AG10803 (cell line): ENCODE measurements around the gene AK1.

ENCODE experiments used
- DNase-seq: peaks from one replicate; pipeline ENCODE4 v3.0.0; 2010; ENCODE audit warnings: low read depth
- H3K4me3 ChIP-seq: 2 replicates; pipeline ENCODE4 v1.5.1; 2011; ENCODE audit warnings: mild to moderate bottlenecking, low read length, control low read depth
- TF ChIP-seq, protein P1 (sequence below): conservative IDR thresholded peaks from 2 replicates; pipeline ENCODE4 v1.5.1; 2011; ENCODE audit warnings: mild to moderate bottlenecking, low read length, control low read depth, inconsistent platforms

The AK1 gene

DNA sequence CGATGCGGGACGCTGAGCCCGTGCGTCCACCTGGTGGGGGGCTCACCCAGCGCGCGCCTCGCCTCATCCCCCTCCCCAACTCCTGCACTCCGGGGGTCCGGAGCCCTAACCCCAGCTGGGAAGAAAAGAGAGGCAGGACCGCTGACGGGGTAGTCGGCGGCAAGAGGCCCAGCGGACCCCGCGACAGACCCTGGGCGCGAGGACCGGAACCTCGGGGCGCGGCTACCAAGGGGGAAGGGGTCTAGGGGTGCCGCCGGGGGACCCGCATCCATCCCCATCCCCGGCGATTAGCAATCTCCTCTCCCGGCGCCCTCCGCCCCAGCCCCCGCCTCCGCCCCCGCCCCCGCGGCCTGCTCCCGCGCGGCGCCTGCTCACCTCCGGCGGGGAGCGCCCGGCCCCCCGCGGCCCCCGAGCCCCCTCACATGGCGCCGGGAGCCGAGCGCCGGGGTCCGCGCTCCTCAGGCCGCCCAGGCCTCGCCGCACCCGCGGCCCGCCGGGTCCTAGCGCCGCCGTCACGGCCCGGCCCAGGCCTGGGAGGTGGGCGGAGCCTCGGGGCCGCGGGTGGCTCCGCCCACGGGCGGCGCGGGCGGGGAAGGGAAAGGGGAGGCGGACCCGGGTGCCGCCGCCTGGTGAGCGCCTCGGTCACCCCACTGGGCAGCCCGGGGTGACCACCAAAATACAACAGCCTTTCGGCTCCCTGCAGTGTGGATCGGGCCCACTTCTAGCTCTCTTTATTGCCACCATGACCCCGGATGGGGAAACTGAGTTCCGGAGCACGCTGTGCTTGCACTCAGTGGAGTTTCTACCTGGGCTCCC is 21.9 kb upstream of the AK1 start, which contains the start of gene ST6GALNAC6:
Gene ST6GALNAC6 (minus strand): TSS at position 476 of the 816 bp plus-strand sequence. CDS start 1,622 bp downstream, outside the sequence.
- H3K4me3 ChIP-seq = peak within 1 kb of the TSS; percentile 92
- TF ChIP-seq, protein P1, sequence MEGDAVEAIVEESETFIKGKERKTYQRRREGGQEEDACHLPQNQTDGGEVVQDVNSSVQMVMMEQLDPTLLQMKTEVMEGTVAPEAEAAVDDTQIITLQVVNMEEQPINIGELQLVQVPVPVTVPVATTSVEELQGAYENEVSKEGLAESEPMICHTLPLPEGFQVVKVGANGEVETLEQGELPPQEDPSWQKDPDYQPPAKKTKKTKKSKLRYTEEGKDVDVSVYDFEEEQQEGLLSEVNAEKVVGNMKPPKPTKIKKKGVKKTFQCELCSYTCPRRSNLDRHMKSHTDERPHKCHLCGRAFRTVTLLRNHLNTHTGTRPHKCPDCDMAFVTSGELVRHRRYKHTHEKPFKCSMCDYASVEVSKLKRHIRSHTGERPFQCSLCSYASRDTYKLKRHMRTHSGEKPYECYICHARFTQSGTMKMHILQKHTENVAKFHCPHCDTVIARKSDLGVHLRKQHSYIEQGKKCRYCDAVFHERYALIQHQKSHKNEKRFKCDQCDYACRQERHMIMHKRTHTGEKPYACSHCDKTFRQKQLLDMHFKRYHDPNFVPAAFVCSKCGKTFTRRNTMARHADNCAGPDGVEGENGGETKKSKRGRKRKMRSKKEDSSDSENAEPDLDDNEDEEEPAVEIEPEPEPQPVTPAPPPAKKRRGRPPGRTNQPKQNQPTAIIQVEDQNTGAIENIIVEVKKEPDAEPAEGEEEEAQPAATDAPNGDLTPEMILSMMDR = no peak
- peak; percentile 82 for DNase-seq

DNA sequence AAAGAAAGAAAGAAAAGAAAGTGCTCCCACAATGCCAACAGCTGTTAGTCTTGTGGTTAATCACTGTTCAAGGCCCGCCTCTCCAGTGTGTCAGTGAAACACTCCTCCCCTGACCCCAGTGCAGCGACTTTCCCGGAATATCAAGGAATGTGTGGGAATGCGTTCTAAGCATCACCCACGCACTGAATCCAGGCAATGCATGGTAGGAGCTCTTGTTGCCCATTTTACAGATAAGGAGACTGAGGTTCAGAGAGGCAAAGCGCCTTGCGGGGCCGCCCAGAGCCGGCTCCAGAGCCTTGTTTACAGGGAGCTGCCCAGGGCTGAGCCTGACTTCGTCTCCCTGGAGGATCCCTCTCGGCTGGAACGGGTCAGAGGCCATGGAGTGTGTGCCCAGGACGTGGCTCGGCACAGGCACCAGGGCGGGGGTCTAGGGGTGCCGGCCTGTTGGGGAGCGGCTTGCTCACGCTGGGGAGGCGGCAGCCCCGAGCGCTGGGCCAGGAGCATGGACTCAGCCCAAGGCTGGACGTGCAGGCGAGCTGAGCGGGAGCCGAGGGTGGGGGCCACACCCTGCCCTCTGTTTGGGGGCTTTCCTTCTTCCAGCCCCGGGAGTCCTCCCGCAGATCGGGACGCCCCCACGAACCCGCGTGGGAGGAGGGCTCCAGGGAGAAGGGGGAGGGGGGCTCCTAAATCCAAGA is 21.1 kb upstream of the AK1 start:
- DNase-seq = peak; percentile 95
- TF ChIP-seq, protein P1 = no peak
- H3K4me3 ChIP-seq = peak overlapping the region; percentile 92

DNA sequence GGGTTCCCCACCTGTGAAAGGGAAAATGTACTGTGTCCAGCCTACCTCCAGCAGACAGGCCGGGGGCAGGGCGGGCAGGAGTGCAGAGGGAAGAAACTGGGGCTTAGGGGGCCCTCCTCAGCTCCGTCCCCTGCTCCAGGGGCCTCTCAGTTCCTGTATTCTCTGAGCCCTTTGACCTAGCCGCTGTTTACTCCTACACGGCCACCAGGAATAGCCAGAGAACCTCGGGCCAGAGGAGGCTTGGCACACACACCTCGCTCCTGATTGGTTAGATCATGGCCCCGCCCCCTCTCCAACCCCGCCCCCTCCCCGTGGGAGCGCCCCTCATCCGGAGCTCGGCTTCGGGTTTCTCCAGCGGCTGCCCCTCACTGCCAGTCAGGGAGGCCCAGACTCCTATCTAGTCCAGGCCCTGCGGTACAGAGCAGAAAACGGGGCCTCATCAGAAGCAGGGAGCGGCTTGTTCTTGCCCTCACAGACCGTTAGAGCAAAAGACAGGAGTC is 19.8 kb upstream of the AK1 start:
- peak; percentile 72 for DNase-seq
- TF ChIP-seq, protein P1 = no peak
- peak overlapping the region; percentile 92 for H3K4me3 ChIP-seq

DNA sequence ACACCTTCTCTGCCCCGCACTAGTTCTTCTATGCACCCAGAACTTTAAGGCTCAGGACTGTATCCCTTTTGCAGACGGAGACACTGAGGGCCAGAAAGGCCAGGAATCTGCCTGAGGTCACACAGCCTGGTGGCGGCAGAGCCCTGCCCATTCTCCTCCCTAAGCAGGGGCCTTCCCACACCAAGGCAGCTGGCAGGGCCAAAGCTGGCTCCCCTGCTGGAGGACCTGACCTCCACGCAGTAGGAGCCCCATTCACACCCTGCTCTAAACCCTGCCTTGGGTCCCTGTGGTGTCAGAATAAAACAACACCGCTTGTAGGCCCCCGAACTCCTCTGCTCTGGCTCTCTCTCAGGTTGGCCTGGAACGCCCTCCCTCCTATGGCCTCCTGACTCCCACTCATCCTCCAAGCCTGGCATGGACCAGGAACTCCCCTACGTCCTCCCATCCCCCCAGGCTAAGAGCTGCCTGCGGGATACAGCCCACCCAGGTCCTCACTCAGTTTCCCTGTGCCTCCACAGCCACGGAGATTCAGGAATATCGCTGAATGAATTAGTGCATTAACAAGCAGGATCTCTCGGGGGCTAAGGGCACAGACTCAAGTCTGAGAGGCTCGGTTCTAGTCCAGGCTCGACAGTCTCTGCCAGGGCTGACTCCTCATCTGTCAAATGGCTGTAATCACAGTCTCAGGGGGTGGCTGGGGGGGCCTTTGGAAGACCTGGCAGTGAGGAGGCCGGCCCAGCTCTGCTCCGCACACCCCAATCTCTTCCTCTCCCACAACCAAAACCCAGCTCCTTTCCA is 19.1 kb upstream of the AK1 start:
- no peak for DNase-seq
- TF ChIP-seq, protein P1 = no peak
- H3K4me3 ChIP-seq = peak overlapping the region; percentile 31; the same call in 1 of the 2 replicates

DNA sequence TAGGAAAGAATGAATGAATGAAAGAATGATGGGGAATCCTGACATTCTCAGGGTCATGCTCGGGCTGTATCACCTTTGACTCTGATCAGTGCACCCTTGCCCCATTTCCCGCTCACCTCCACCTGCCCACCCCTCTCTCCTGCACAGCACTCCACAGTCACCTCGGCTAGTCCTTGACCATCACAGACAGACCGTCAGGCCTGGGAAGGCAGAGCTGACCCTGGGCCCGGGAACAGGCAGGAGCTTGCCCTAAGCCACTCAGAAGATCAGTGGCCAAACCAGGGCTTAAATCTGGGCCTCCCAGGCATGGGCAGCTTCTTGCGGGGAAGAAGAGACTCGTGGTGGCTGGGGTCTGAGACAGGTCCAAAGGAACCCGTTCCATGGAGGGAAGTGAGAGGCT is 18.3 kb upstream of the AK1 start:
- H3K4me3 ChIP-seq = no peak overlapping the region
- DNase-seq = no peak
- TF ChIP-seq, protein P1 = no peak

DNA sequence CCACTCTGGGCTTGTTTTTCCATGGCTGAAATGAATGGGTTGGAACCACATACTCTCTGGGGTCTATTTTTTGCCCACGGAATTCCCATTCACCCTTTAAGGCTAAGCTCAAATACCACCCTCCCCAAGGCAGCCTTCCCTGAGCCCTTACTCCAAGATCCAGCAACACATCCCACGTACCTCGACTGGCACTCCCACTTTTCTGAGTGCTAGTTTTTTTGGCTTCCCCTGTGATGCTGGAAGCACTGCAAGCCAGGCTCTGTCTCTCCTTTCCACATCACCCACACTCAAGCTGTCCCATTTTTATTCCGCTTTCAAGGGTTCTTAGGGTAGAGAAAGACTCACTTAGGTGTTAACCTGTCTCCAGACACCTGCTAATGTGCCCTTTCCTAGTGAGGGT is 15.9 kb upstream of the AK1 start:
- no peak overlapping the region for H3K4me3 ChIP-seq
- TF ChIP-seq, protein P1 = no peak
- no peak for DNase-seq
